HepG2 (cell line): ENCODE data around the gene CCDC33. TPM values are rescaled to one million over a fixed set of nuclear protein-coding genes. Genes with fewer than 3 reads are reported as not detected.

Experiments
- ATAC-seq: fragments of 200-7000 bp; cut with Tn5 transposase; 3 replicates; pipeline ENCODE4 v1.9.1; 2020; ENCODE audit warnings: mild to moderate bottlenecking, moderate library complexity
- BruUV-seq: library from RNA; stranded (reverse); fragments of 400-500 nt; replicated peaks from 2 replicates; lab custom pipeline; 2021; lab: Mats Ljungman, UMichigan
- CTCF ChIA-PET: fragments of 300-600 bp; formaldehyde crosslinking; extraction: SDS; loops from one replicate; lab custom pipeline; 2021; ENCODE audit warnings: low total read pairs, inconsistent platforms, low intra/inter-chr PET ratio; lab: Yijun Ruan, JAX
- POLR2A ChIA-PET: fragments of 350-600 bp; sonication (Branson Sonifier 250); formaldehyde crosslinking; loops from one replicate; lab custom pipeline; 2020; ENCODE audit warnings: antibody characterized with exemption, inconsistent platforms; lab: Yijun Ruan, JAX
- DNase-seq: peaks from one replicate; pipeline ENCODE4 v3.0.0-alpha.2; 2015; ENCODE audit warnings: low spot score
- FAIRE-seq: peaks from 3 replicates; lab custom pipeline; 2011; peaks lifted over from hg19 to GRCh38; lab: Jason Lieb, UNC
- H2AFZ ChIP-seq: one replicate; pipeline ENCODE4 v1.6.1; 2011; ENCODE audit warnings: low read length, inconsistent platforms
- H3K27ac ChIP-seq: fragments of 300-600 bp; 3 replicates; pipeline ENCODE4 v1.8.0; 2011; ENCODE audit warnings: mixed run types, mild to moderate bottlenecking, mixed read lengths, low read length, inconsistent platforms; ENCODE audit not compliant: insufficient read depth; ENCODE audit errors: extremely low read length
- H3K27me3 ChIP-seq, 2 experiments: fragments of 200-600 bp in 1 of 2; 2 replicates in 1 of 2; 3 replicates in 1 of 2; pipeline versions ENCODE4 v1.6.0 to v1.8.0; 2011; ENCODE audit warnings: low read length in 2 of 2, mild to moderate bottlenecking in 2 of 2, moderate library complexity in 2 of 2, inconsistent platforms in 1 of 2; ENCODE audit not compliant: insufficient read depth in 2 of 2, control insufficient read depth in 1 of 2
- H3K36me3 ChIP-seq, 2 experiments: fragments of 200-600 bp in 1 of 2; replicated peaks in 1 of 2; 2 replicates in 1 of 2; 3 replicates in 1 of 2; pipeline versions ENCODE4 v1.5.1 to v1.8.0; 2011; ENCODE audit warnings: low read length in 2 of 2, inconsistent platforms in 1 of 2; ENCODE audit not compliant: insufficient read depth in 2 of 2, control insufficient read depth in 1 of 2
- H3K4me1 ChIP-seq: 2 replicates; pipeline ENCODE4 v1.5.1; 2012; ENCODE audit warnings: low read length, inconsistent platforms; ENCODE audit not compliant: insufficient read depth
- H3K4me2 ChIP-seq: 2 replicates; pipeline ENCODE4 v1.6.0; 2011; ENCODE audit warnings: low read depth, low read length, inconsistent platforms
- H3K4me3 ChIP-seq, 3 experiments: fragments of 200-600 bp in 1 of 3; sonication (generic), shearing (Covaris generic) in 1 of 3; replicated peaks in 1 of 3; 2 replicates each; pipeline ENCODE4 v1.5.1; 2011 to 2016; ENCODE audit warnings: low read length in 3 of 3, inconsistent platforms in 2 of 3, low read depth in 2 of 3, mild to moderate bottlenecking in 2 of 3, control low read depth in 1 of 3, mixed read lengths in 1 of 3; ENCODE audit not compliant: insufficient read depth in 1 of 3
- H3K79me2 ChIP-seq: one replicate; pipeline ENCODE4 v1.6.1; 2011; ENCODE audit warnings: low read length, inconsistent platforms; ENCODE audit not compliant: insufficient read depth
- H3K9ac ChIP-seq: 2 replicates; pipeline ENCODE4 v1.6.0; 2011; ENCODE audit warnings: mild to moderate bottlenecking, low read depth, low read length, inconsistent platforms; ENCODE audit not compliant: insufficient read depth
- H3K9me3 ChIP-seq: 2 replicates; pipeline ENCODE4 v1.5.1; 2012; ENCODE audit warnings: mild to moderate bottlenecking, low read length
- H4K20me1 ChIP-seq: 2 replicates; pipeline ENCODE4 v1.6.0; 2011; ENCODE audit warnings: inconsistent platforms, mild to moderate bottlenecking, low read length, moderate library complexity; ENCODE audit not compliant: insufficient read depth
- ARNT2 ChIP-seq: sonication (generic); formaldehyde crosslinking; IDR thresholded peaks from 2 replicates; pipeline ENCODE4 v1.8.0; 2022; ENCODE audit warnings: mild to moderate bottlenecking, low read depth, missing genetic modification reagents, moderate library complexity
- CBFB ChIP-seq: sonication (generic); formaldehyde crosslinking; IDR thresholded peaks from 2 replicates; pipeline ENCODE4 v1.4.0; 2020; ENCODE audit warnings: missing genetic modification reagents
- ELF3 ChIP-seq: IDR thresholded peaks from 2 replicates; pipeline ENCODE4 v1.6.1; 2016; ENCODE audit warnings: missing genetic modification reagents, missing compliant biosample characterization
- GTF3A ChIP-seq: sonication (generic); formaldehyde crosslinking; conservative IDR thresholded peaks from 2 replicates; pipeline ENCODE4 v1.4.0; 2020; ENCODE audit warnings: mild to moderate bottlenecking, missing genetic modification reagents
- IRX3 ChIP-seq: sonication (generic); formaldehyde crosslinking; IDR thresholded peaks from 2 replicates; pipeline ENCODE4 v1.8.1; 2023; ENCODE audit warnings: mild to moderate bottlenecking, low read depth, missing genetic modification reagents, borderline replicate concordance
- KLF13 ChIP-seq: sonication (generic); formaldehyde crosslinking; IDR thresholded peaks from 2 replicates; pipeline ENCODE4 v1.4.0; 2020; ENCODE audit warnings: mild to moderate bottlenecking, missing genetic modification reagents
- NFKBIZ ChIP-seq: IDR thresholded peaks from 2 replicates; pipeline ENCODE4 v1.6.1; 2018; ENCODE audit warnings: missing genetic modification reagents, missing compliant biosample characterization
- ZFY ChIP-seq: sonication (generic); formaldehyde crosslinking; IDR thresholded peaks from 2 replicates; pipeline ENCODE4 v1.4.0; 2020; ENCODE audit warnings: missing genetic modification reagents
- ZHX2 ChIP-seq, 2 experiments: sonication (generic) in 1 of 2; formaldehyde crosslinking in 1 of 2; IDR thresholded peaks; 2 replicates each; pipeline versions ENCODE4 v1.6.1 to v1.9.0; 2014 to 2022; ENCODE audit warnings: antibody characterized with exemption in 1 of 2, borderline replicate concordance in 1 of 2, inconsistent platforms in 1 of 2, low read depth in 1 of 2, missing genetic modification reagents in 1 of 2
- ZNF3 ChIP-seq: IDR thresholded peaks from 2 replicates; pipeline ENCODE4 v1.7.0; 2017; ENCODE audit warnings: inconsistent platforms
- ZNF331 ChIP-seq: sonication (generic); formaldehyde crosslinking; IDR thresholded peaks from 2 replicates; pipeline ENCODE4 v1.4.0; 2020; ENCODE audit warnings: missing genetic modification reagents
- ZNF543 ChIP-seq: sonication (generic); formaldehyde crosslinking; IDR thresholded peaks from 2 replicates; pipeline ENCODE4 v1.4.0; 2020; ENCODE audit warnings: mild to moderate bottlenecking, missing genetic modification reagents
- ZNF598 ChIP-seq: sonication (generic); formaldehyde crosslinking; IDR thresholded peaks from 2 replicates; pipeline ENCODE4 v1.5.1; 2020; ENCODE audit warnings: mild to moderate bottlenecking, missing genetic modification reagents, borderline replicate concordance
- ZNF639 ChIP-seq: conservative IDR thresholded peaks from 2 replicates; pipeline ENCODE4 v1.6.1; 2018; ENCODE audit warnings: missing genetic modification reagents
- WGBS: methylation state at CpG from one replicate; pipeline ENCODE4 v1.1.6; 2017; ENCODE audit warnings: low lambda C conversion rate; 5-methylcytosine and 5-hydroxymethylcytosine counted together
- in situ Hi-C: cut with HindIII; loops from 2 replicates; pipeline ENCODE4 v1.10.0; 2017; ENCODE audit warnings: low pct_unique_long_range_greater_than_20kb; ENCODE audit not compliant: extremely low pct_ligation_motif_present
- intact Hi-C: fragments of 100-400 bp; cut with micrococcal nuclease; formaldehyde crosslinking; loops from one replicate; pipeline ENCODE4 v1.10.0; 2022; ENCODE audit not compliant: unreplicated experiment
- polyA plus RNA-seq, 8 experiments: library from polyadenylated mRNA; depleted of rRNA in 3 of 8; stranded (reverse) in 7 of 8; unstranded in 1 of 8; fragments of >200 nt; fragmentation: Illumina TruSeq in 4 of 8; extraction: Trizol in 4 of 8; gene quantifications; 2 replicates each; pipeline versions ENCODE4 v1.2.1 to v1.2.3, GENCODE V29; 2011 to 2016; ENCODE audit warnings: low read depth in 4 of 8, missing spikeins in 1 of 8, mixed read lengths in 1 of 8; ENCODE audit not compliant: insufficient read depth in 1 of 8
- total RNA-seq, 5 experiments: library from RNA; depleted of rRNA; stranded (reverse); fragments of >200 nt; fragmentation: Illumina TruSeq; extraction: Trizol; gene quantifications; 2 replicates each; pipeline ENCODE4 v1.2.3, GENCODE V29; 2016; ENCODE audit warnings: low read depth in 1 of 5

Gene CCDC33
- total and polyA plus RNA-seq, 2 of the 13 experiments (the other 11 are each of a cell fraction or from before 2014, with no cell fraction given) = 0.30 TPM; not detected in 1

- 0% methylated on average over 1 of the region's 6 CpGs for WGBS
- DNase-seq (no peak), FAIRE-seq (no peak), ATAC-seq (no peak)
- Histone ChIP-seq H3K4me2 (no peak overlapping the region), H4K20me1 (no peaks in the 10 kb centered on the region), H3K9me3 (no peaks in the 10 kb centered on the region), H3K9ac (no peak overlapping the region), H3K27ac (no peak overlapping the region), H2AFZ (no peak overlapping the region), H3K79me2 (no peaks in the 10 kb centered on the region), H3K4me3 (no peak overlapping the region), H3K27me3 (peaks cover 2 to 39% of the 10 kb centered on the region in 2 experiments; a peak in 3 of 5 replicates), H3K36me3 (no peaks in the 10 kb centered on the region), H3K4me1 (no peaks in the 10 kb centered on the region)
- intact Hi-C loops = no loop called here
- in situ Hi-C loops = no loop called here
- ChIA-PET POLR2A (no interaction called here), CTCF (no interaction called here)
- TF ChIP-seq ZHX2 (IDR thresholded peaks at IDR 0.05; ENCODE audit: low read depth) (no peak), ZHX2 (CRISPR knock-in tag; IDR thresholded peaks at IDR 0.05; ENCODE audit: borderline replicate concordance) (no peak), ELF3 (CRISPR knock-in tag) (no peak), ZNF3 (no peak), ZNF543 (CRISPR knock-in tag) (no peak), IRX3 (CRISPR knock-in tag) (no peak), CBFB (CRISPR knock-in tag) (no peak), GTF3A (CRISPR knock-in tag) (no peak), ZNF598 (CRISPR knock-in tag) (no peak), ZFY (CRISPR knock-in tag) (no peak), KLF13 (CRISPR knock-in tag) (no peak), ZNF639 (no peak), NFKBIZ (CRISPR knock-in tag) (no peak), ZNF331 (CRISPR knock-in tag) (no peak), ARNT2 (CRISPR knock-in tag) (no peak)
- BruUV-seq = no TSS peak
Observed at GRCh38 chr15:74252291-74252690, 16.2 kb downstream of the CCDC33 start.
